Subcutaneous abdominal adipose tissue (tissue), 5 donors: ENCODE results near the gene ZMYM2.

Experiments used
- H3K27ac ChIP-seq: one replicate; pipeline ENCODE4 v1.7.0; 2013; ENCODE audit warnings: low read depth, mild to moderate bottlenecking, inconsistent platforms, low read length, moderate library complexity
- H3K27me3 ChIP-seq, 5 donors: one replicate each; pipeline ENCODE4 v1.7.0; 2013; ENCODE audit warnings: low read length in 5 of 5, inconsistent platforms in 1 of 5; ENCODE audit not compliant: control insufficient read depth in 5 of 5, insufficient read depth in 4 of 5
- H3K36me3 ChIP-seq, 5 donors: one replicate each; pipeline ENCODE4 v1.7.0; 2013; ENCODE audit warnings: low read length in 5 of 5; ENCODE audit not compliant: control insufficient read depth in 5 of 5, insufficient read depth in 5 of 5
- H3K4me1 ChIP-seq, 5 donors: one replicate each; pipeline ENCODE4 v1.7.0; 2013; ENCODE audit warnings: low read length in 5 of 5, mild to moderate bottlenecking in 3 of 5, moderate library complexity in 1 of 5; ENCODE audit not compliant: control insufficient read depth in 5 of 5, insufficient read depth in 5 of 5
- H3K4me3 ChIP-seq, 5 donors: one replicate each; pipeline ENCODE4 v1.7.0; 2013; ENCODE audit warnings: low read length in 5 of 5, low read depth in 1 of 5
- H3K9ac ChIP-seq, 5 donors: one replicate each; pipeline ENCODE4 v1.7.0; 2013; ENCODE audit warnings: low read length in 5 of 5, mild to moderate bottlenecking in 4 of 5, moderate library complexity in 3 of 5
- H3K9me3 ChIP-seq, 5 donors: one replicate each; pipeline ENCODE4 v1.7.0; 2013; ENCODE audit warnings: low read length in 5 of 5; ENCODE audit not compliant: control insufficient read depth in 5 of 5
- donor health status: healthy.
- donor health status: healthy.
- donor health status: healthy.
- donor health status: healthy.
- donor health status: healthy.

ZMYM2 gene

GRCh38 chr13:19958155-19959111, at the start of gene ZMYM2:
Gene ZMYM2, plus strand, starts transcription at chr13:19958727. Its CDS starts 34,346 bp downstream, at chr13:19993073.
- H3K36me3 ChIP-seq, result peaks cover 0 to 6% (median 2%) of the 10 kb centered on the region in 5 donors
- no peaks in the 10 kb centered on the region for H3K9me3 ChIP-seq
- H3K9ac ChIP-seq, result peak within 1 kb of the TSS; percentile 59 to 93 (median 77)
- H3K4me3 ChIP-seq, result peak within 1 kb of the TSS; percentile 86 to 96 (median 94)
- peaks cover 8 to 38% (median 33%) of the 10 kb centered on the region in 5 donors for H3K4me1 ChIP-seq
- peak within 1 kb of the TSS; percentile 89 for H3K27ac ChIP-seq
- no peaks in the 10 kb centered on the region for H3K27me3 ChIP-seq

GRCh38 chr13:19910336-19911072, 48.0 kb upstream of the ZMYM2 start:
- Histone ChIP-seq H3K9me3 (no peaks in the 10 kb centered on the region), H3K27ac (no peak overlapping the region), H3K4me1 (no peaks in the 10 kb centered on the region), H3K27me3 (no peaks in the 10 kb centered on the region), H3K36me3 (no peaks in the 10 kb centered on the region), H3K9ac (no peak overlapping the region), H3K4me3 (no peak overlapping the region)

- Histone ChIP-seq H3K27ac (no peak overlapping the region), H3K4me1 (peaks cover 0 to 3% (median 0%) of the 10 kb centered on the region in 5 donors), H3K4me3 (no peak overlapping the region), H3K36me3 (no peaks in the 10 kb centered on the region), H3K9ac (no peak overlapping the region), H3K9me3 (no peaks in the 10 kb centered on the region), H3K27me3 (no peaks in the 10 kb centered on the region)
These were observed 31.3 kb upstream of the ZMYM2 start for GRCh38 chr13:19927117-19927748.

GRCh38 chr13:19940106-19940505, 18.4 kb upstream of the ZMYM2 start:
- H3K9me3 ChIP-seq, result no peaks in the 10 kb centered on the region
- H3K9ac ChIP-seq, result no peak overlapping the region
- H3K27ac ChIP-seq, result no peak overlapping the region
- H3K27me3 ChIP-seq, result no peaks in the 10 kb centered on the region
- no peaks in the 10 kb centered on the region for H3K4me1 ChIP-seq
- no peak overlapping the region for H3K4me3 ChIP-seq
- H3K36me3 ChIP-seq, result no peaks in the 10 kb centered on the region

- Histone ChIP-seq H3K27me3 (no peaks in the 10 kb centered on the region), H3K9me3 (no peaks in the 10 kb centered on the region), H3K36me3 (no peaks in the 10 kb centered on the region), H3K9ac (no peak overlapping the region), H3K27ac (no peak overlapping the region), H3K4me3 (no peak overlapping the region), H3K4me1 (no peaks in the 10 kb centered on the region)
These were observed 8.2 kb upstream of the ZMYM2 start for GRCh38 chr13:19950374-19950773.

- Histone ChIP-seq H3K4me1 (peaks cover 0 to 7% (median 0%) of the 10 kb centered on the region in 5 donors), H3K4me3 (no peak overlapping the region), H3K27me3 (no peaks in the 10 kb centered on the region), H3K9me3 (no peaks in the 10 kb centered on the region), H3K36me3 (no peaks in the 10 kb centered on the region), H3K9ac (no peak overlapping the region), H3K27ac (no peak overlapping the region)
These were observed 5.7 kb upstream of the ZMYM2 start for GRCh38 chr13:19952850-19953249.

- Histone ChIP-seq H3K27ac (no peak overlapping the region), H3K4me3 (no peak overlapping the region), H3K27me3 (no peaks in the 10 kb centered on the region), H3K4me1 (peaks cover 8 to 27% (median 17%) of the 10 kb centered on the region in 5 donors), H3K9ac (no peak overlapping the region), H3K36me3 (peaks cover 0 to 6% (median 2%) of the 10 kb centered on the region in 5 donors), H3K9me3 (no peaks in the 10 kb centered on the region)
These were observed 2.5 kb upstream of the ZMYM2 start for GRCh38 chr13:19955873-19956559.

GRCh38 chr13:19957320-19958154, 990 bp upstream of the ZMYM2 start:
- no peaks in the 10 kb centered on the region for H3K9me3 ChIP-seq
- H3K27me3 ChIP-seq, result no peaks in the 10 kb centered on the region
- peak overlapping the region; percentile 88 for H3K27ac ChIP-seq
- peak overlapping the region; percentile 57 to 85 (median 72) for H3K4me3 ChIP-seq
- H3K9ac ChIP-seq, result peak overlapping the region in 4 of 5 donors; percentile 48 to 80 (median 72)
- peaks cover 0 to 6% (median 2%) of the 10 kb centered on the region in 5 donors for H3K36me3 ChIP-seq
- H3K4me1 ChIP-seq, result peaks cover 8 to 37% (median 27%) of the 10 kb centered on the region in 5 donors
